RKO (cell line): ENCODE results near the gene ADAMTS17.
"Not testable (repeated sequence)": the region's sequence is repeated elsewhere in the genome, so short reads cannot be mapped to it uniquely, and the experiment has no call there.

Source experiments
- DNase-seq: peaks from one replicate; pipeline ENCODE4 v3.0.0-alpha.2; 2016; ENCODE audit warnings: low spot score

ADAMTS17 gene

DNA sequence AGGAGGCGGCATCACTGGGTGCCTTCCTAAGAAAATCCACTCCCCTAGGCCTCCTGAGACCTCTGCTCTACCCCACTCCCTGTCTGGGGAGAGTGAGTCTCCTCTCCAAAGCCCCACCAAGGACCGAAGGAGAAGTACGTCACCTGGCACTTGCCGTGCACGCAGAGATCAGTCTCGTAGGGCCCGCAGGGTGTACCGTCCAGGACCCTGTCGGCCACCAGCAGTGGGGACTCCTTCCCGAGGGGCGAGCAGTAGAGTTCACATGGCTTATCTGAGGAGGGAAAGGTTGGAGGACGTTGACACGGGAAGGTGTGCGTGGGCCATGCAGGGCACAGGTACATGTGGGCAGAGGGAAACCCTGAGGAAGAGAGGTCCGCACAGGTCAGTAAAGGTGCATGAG lies 232.9 kb downstream of the ADAMTS17 start:
- no peak for DNase-seq

DNA sequence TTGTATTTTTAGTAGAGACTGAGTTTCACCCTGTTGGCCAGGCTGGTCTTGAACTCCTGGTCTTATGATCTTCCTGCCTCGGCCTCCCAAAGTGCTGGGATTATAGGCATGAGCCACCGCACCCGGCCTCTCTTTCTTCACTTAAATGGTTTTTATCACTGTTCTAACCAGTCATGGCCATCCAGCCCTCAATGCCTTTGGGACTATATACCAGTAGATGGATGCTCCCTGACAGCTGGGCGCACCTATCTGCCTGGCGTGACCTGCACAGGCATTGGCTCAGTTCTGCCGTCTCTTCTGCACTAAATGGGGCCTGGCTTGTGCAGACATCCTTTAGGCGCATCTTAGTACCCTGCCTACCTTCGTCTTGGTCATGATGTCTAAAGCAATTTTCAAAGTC lies 233.4 kb downstream of the ADAMTS17 start:
- DNase-seq: no peak

- DNase-seq: no peak
Observed at GRCh38 chr15:100107606-100108225, 234.1 kb downstream of the ADAMTS17 start.

DNA sequence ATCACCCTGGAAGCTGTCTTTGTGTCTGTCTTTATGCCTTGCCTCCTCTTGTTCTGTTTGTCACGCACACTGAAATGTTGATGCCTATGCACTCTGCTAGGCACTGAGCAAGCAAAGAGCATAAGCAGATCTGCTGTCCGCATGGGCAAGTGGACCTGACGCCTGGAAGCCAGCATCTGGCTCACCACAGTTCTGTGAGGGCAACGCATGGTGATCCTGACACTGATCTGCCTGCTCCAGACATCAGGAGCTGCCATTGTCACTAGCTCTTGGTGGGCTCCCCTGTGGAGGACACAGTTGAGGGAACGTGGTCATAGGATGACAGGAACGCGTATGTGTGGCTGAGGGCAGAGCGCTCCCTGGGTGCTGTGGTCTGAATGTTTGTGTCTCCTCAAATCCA lies 234.6 kb downstream of the ADAMTS17 start:
- no peak for DNase-seq

DNA sequence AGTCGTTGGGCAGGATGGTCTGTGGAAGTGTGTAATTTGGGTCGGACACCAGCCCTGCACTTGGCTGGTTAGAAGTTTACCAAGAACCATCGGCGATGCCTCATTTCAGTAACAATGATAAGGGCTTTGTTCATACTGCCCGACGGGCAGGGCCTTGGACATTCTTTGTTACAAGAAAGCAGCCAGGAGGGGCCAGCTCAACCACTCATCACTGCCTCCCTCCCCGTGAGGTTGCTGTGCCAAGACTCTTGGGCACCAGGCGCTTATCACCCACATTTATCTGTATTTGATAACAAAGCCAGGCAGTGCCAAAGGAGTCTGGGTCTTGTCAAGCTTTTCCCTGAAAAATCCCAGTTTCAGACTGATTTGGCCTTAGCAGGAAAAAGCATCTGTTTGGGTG lies 235.0 kb downstream of the ADAMTS17 start:
- DNase-seq: no peak

- no peak for DNase-seq
Observed at GRCh38 chr15:100105101-100105500, 236.7 kb downstream of the ADAMTS17 start.

DNA sequence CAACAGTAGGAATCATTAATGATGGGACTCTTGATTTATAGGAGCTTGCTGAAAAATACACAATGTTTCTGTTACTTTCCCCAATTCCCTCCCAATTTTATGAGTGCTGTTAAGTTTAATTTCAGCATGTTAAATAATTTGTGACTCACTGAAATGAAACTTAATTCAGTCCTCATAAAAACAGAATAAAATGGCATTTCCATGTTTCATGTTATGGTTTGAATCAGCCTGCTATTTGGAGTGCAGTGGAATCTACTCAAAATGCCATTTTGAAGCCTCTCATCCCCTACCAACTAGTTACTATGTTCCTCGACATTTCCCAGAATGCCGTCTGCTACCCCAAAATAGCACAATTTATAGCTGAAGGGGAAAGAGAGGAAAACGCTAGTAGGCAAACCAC lies 237.5 kb downstream of the ADAMTS17 start:
- no peak for DNase-seq

GRCh38 chr15:100103828-100104227 lies 237.9 kb downstream of the ADAMTS17 start:
- DNase-seq: no peak

DNA sequence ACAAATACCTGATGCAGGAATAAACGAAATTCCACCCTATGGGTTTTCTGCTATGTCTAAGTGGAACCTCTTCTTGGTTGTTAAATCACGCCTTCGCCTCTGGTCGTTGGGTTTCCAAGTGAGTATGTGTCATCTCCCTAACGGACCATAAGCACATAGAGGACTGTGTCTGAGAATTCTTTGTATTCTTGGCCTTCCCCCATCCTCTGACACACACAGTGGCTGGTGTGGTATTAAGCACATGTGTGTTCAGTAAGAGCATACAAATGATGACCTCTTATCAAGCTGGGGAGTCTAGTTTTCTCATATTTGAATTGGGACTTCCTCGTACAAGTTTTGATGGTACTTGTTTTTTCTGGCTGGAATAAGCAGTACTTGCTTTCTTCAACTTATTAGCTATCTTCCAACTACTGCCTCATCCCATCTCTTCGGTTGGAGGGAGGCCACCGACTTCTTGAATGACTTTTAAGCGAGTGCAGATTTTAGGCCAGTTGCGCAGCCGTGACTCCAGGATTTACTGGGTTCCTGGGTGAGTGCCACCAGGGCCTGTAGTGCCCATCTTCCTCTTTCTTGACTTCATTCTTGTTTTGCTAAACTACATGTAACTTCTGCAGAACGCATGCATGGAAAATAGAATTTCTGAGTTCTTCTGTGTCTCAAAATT lies 240.2 kb downstream of the ADAMTS17 start:
- no peak for DNase-seq

- no peak for DNase-seq
Observed at GRCh38 chr15:100100926-100101325, 240.8 kb downstream of the ADAMTS17 start.

- DNase-seq: no peak
Observed at GRCh38 chr15:100099976-100100375, 241.8 kb downstream of the ADAMTS17 start.

- DNase-seq: no peak
Observed at GRCh38 chr15:100098705-100099104, 243.1 kb downstream of the ADAMTS17 start.

- DNase-seq: no peak
Observed at GRCh38 chr15:100097342-100098127, 244.2 kb downstream of the ADAMTS17 start.

- DNase-seq: no peak
Observed at GRCh38 chr15:100096700-100097099, 245.1 kb downstream of the ADAMTS17 start.

GRCh38 chr15:100096248-100096600 lies 245.6 kb downstream of the ADAMTS17 start:
- DNase-seq: no peak

DNA sequence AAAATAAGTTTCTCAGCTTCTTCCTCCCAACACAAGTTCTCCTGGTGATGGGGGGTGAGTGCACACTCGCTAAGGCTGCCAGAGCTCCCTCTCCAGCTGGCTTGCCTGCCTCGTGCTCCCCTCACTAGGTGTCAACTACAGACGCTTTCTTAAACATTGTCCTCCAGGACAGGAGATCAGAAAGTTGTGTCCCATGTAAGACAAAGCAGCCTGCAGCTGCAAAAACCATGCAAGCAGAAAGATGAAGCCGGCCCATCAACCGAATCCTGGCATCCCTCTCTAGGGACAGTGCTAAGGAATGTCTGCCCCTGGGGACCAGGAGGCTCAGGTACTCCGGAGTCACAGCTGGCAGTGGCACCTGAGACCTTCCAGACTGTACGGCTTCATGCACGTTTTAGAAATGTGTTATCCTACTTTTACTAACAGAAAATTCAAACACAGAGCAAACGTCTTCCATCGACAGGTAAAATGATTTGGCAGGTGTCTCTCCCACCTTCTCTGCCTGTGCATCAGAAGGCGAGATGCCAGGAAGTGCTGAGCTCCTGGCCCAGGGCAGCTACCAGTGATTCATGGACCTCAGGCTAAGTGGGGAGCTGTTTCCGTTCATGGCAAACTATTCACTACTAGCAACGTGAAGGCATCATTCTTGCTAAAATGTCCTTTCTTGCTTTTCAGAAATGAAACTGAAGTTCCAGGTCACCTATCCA lies 246.1 kb downstream of the ADAMTS17 start:
- no peak for DNase-seq

DNA sequence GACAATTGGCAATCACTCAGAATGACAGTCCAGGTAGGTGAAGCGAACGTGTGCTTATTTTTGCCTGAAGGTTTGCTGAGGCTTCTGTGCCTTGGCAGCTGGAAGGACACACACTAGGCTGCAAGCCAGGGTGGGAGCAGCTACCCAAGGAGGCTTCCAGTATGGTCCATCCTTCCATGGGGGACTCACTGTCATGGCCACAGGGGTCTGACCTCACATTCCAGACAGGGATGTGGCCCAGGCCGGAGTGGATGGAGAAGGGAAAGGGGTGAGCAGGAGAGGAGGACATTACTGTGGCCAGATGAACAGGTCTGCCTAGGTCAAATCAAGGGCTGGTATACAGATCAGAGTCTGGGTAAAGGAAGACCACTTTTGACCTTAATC lies 247.7 kb downstream of the ADAMTS17 start:
- DNase-seq: no peak

- DNase-seq: no peak
Observed at GRCh38 chr15:100093211-100094126, 248.3 kb downstream of the ADAMTS17 start.

- no peak for DNase-seq
Observed at GRCh38 chr15:100092034-100092433, 249.7 kb downstream of the ADAMTS17 start.

GRCh38 chr15:100090411-100090810 lies 251.4 kb downstream of the ADAMTS17 start:
- no peak for DNase-seq

DNA sequence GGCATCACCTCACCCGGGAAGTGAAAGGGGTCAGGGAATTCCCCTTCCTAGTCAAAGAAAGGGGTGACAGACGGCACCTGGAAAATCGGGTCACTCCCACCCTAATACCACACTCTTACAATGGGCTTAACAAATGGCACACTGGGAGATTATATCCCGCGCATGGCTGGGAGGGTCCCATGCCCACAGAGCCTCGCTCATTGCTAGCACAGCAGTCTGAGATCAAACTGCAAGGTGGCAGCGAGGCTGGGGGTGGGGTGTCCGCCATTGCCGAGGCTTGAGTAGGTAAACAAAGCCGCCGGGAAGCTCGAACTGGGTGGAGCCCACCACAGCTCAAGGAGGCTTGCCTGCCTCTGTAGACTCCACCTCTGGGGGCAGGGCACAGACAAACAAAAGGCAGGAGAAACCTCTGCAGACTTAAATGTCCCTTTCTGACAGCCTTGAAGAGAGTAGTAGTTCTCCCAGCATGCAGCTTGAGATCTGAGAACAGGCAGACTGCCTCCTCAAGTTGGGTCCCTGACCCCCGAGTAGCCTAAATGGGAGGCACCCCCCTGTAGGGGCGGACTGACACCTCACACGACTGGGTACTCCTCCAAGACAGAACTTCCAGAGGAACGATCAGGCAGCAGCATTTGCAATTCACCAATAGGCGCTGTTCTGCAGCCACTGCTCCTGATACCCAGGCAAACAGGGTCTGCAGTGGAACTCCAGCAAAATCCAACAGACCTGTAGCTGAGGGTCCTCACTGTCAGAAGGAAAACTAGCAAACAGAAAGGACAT lies 257.5 kb downstream of the ADAMTS17 start:
- DNase-seq: not testable (repeated sequence)
